ENCODE data around the gene RAD51B. TPM values are rescaled to one million over a fixed set of nuclear protein-coding genes. Genes with fewer than 3 reads are reported as not detected.
A peak's percentile ranks its signal among the peaks of the same experiment; 100 is the strongest.

Gene RAD51B
- total and polyA plus RNA-seq, 2 of the 13 experiments (the other 11 are each of a cell fraction or from before 2014, with no cell fraction given) = 7.0 to 9.5 TPM

DNA sequence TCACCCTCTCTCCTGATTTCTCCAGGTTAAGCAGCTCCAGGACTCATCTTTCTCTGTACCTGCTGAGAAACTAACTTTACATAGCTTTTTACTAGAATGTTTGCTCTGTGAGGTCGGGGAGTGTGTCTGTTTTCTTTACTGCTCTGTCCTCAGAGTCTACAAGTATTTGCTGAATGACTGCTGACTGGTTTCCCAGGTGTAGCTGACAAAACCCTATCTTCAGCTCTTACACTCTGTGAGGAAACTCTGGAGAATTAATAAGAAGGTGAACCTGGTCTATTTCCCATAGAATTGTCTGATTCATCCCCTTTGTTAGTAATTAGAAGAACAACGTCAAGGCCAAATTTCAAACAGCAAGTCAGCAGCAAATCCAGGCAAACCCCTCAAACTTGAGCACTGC, 746.5 kb downstream of the RAD51B start (continued):
- TF ChIP-seq MTF1 (CRISPR knock-in tag; IDR thresholded peaks at IDR 0.05) = no peak

DNA sequence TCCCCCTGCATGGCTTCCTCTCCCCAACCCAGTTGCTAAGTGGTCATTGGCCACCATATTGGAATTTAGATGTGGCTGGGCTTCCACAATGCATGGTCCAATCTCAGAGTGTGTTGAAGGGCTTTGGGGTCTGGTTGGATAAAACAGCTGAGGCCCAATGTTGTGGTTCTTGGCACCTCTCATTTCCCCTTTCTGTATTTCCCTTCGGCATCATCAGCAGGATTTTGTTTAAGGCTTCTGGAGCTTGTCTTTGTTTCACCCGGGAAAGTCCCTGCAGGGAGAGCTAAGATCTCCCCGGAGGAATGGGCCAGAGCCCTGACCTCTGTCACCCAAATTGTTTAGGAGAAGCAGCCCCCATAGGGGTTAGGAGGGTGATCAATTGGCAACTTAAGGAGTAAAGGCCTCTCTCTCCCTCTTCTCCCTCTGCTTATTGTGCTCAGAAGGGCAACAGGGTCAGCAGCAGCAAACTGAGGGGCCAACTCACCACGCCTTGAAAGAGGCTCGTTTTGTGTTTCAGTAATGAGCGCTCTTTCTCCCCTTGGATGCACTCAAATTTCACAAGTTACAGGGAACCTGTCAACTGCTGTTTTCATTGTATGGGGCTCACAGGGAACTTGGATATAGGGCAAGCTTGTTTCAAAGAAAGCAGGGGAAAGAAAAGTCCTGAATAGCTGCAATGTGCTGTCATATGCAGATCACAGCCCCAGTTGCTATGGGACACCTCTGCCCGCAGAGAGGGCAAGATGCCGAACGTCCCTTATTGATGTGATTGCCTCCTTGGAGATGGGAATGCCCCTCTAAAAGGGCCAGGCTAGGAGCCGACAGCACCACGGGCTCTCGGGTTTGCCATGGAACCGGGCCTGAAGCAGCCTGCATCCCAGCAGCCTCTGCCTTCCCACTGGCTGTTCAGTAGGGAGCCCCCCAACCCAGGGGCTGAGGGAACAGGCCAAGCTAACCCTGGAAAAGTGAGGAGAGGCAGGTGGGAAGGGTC, 749.6 kb downstream of the RAD51B start:
- BruUV-seq (replicated peaks) = no TSS peak
- DNase-seq (ENCODE audit: low spot score) = no peak
- Histone ChIP-seq H3K36me3 (replicated peaks in 1 of 2; ENCODE audit: control insufficient read depth in 1 of 2, insufficient read depth in 2 of 2, low read length in 2 of 2) (no peaks in the 10 kb centered on the region), H3K79me2 (ENCODE audit: insufficient read depth, low read length) (no peaks in the 10 kb centered on the region), H3K9ac (ENCODE audit: insufficient read depth, low read depth, low read length) (0 out of 2 replicates have a peak overlapping the region, but pooled peaks have one; percentile 12), H2AFZ (ENCODE audit: low read length) (peak overlapping the region; percentile 6), H3K4me1 (ENCODE audit: insufficient read depth, low read length) (peaks cover 86% of the 10 kb centered on the region), H4K20me1 (ENCODE audit: insufficient read depth, low read length) (no peaks in the 10 kb centered on the region), H3K27me3 (ENCODE audit: control insufficient read depth in 1 of 2, insufficient read depth in 2 of 2, low read length in 2 of 2) (no peaks in the 10 kb centered on the region), H3K9me3 (ENCODE audit: low read length) (0 out of 2 replicates have a peak, but pooled peaks cover 5% of the 10 kb centered on the region), H3K4me2 (ENCODE audit: low read depth, low read length) (peak overlapping the region; percentile 61), H3K27ac (ENCODE audit: extremely low read length, insufficient read depth, low read length) (peak overlapping the region; percentile 20), H3K4me3 (replicated peaks in 1 of 3; ENCODE audit: insufficient read depth in 1 of 3, low read depth in 2 of 3, low read length in 3 of 3) (no peak overlapping the region; a peak in 1 of 6 replicates)
- POLR2A ChIA-PET = interaction anchor here (1.5 kb wide), 1 partner anchor 30 kb away, joined by 3 read pairs; no protein-coding TSS in a partner anchor
- ATAC-seq = no peak; the same call in 2 of the 3 replicates
- 79% methylated on average over 9 of the region's 13 CpGs for whole genome bisulfite sequencing (ENCODE audit: low lambda C conversion rate)
- CTCF ChIA-PET (ENCODE audit: low intra/inter-chr PET ratio, low total read pairs) = no interaction called here
- intact Hi-C loops (cut with micrococcal nuclease; ENCODE audit: unreplicated experiment) (loop anchor here (5.0 to 10.0 kb wide), 2 partner anchors 104 to 462 kb away; no protein-coding TSS in a partner anchor), in situ Hi-C loops (cut with HindIII; ENCODE audit: extremely low pct_ligation_motif_present, low pct_unique_long_range_greater_than_20kb) (no loop called here)
- FAIRE-seq = no peak
- TF ChIP-seq NFE2L1 (CRISPR knock-in tag; IDR thresholded peaks at IDR 0.05; ENCODE audit: borderline replicate concordance) = no peak
- no peak for TF ChIP-seq HDAC2 (CRISPR knock-in tag; IDR thresholded peaks at IDR 0.05)
- TF ChIP-seq FIP1L1 (IDR thresholded peaks at IDR 0.05; ENCODE audit: borderline replicate concordance, insufficient read depth, low read depth, low read length) = no peak
- TF ChIP-seq ISL2 (CRISPR knock-in tag; IDR thresholded peaks at IDR 0.05) = no peak
- no peak for TF ChIP-seq KMT2B (CRISPR knock-in tag; IDR thresholded peaks at IDR 0.05)
- TF ChIP-seq, protein P1, sequence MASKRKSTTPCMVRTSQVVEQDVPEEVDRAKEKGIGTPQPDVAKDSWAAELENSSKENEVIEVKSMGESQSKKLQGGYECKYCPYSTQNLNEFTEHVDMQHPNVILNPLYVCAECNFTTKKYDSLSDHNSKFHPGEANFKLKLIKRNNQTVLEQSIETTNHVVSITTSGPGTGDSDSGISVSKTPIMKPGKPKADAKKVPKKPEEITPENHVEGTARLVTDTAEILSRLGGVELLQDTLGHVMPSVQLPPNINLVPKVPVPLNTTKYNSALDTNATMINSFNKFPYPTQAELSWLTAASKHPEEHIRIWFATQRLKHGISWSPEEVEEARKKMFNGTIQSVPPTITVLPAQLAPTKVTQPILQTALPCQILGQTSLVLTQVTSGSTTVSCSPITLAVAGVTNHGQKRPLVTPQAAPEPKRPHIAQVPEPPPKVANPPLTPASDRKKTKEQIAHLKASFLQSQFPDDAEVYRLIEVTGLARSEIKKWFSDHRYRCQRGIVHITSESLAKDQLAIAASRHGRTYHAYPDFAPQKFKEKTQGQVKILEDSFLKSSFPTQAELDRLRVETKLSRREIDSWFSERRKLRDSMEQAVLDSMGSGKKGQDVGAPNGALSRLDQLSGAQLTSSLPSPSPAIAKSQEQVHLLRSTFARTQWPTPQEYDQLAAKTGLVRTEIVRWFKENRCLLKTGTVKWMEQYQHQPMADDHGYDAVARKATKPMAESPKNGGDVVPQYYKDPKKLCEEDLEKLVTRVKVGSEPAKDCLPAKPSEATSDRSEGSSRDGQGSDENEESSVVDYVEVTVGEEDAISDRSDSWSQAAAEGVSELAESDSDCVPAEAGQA (IDR thresholded peaks at IDR 0.05; ENCODE audit: low read depth) = no peak
- TF ChIP-seq, protein P1 (CRISPR knock-in tag; IDR thresholded peaks at IDR 0.05; ENCODE audit: borderline replicate concordance) = no peak
- no peak for TF ChIP-seq NR2F6 (IDR thresholded peaks at IDR 0.05)
- no peak for TF ChIP-seq NR2F6 (CRISPR knock-in tag; IDR thresholded peaks at IDR 0.05)
- TF ChIP-seq, protein P2, sequence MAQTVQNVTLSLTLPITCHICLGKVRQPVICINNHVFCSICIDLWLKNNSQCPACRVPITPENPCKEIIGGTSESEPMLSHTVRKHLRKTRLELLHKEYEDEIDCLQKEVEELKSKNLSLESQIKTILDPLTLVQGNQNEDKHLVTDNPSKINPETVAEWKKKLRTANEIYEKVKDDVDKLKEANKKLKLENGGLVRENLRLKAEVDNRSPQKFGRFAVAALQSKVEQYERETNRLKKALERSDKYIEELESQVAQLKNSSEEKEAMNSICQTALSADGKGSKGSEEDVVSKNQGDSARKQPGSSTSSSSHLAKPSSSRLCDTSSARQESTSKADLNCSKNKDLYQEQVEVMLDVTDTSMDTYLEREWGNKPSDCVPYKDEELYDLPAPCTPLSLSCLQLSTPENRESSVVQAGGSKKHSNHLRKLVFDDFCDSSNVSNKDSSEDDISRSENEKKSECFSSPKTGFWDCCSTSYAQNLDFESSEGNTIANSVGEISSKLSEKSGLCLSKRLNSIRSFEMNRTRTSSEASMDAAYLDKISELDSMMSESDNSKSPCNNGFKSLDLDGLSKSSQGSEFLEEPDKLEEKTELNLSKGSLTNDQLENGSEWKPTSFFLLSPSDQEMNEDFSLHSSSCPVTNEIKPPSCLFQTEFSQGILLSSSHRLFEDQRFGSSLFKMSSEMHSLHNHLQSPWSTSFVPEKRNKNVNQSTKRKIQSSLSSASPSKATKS (CRISPR knock-in tag; IDR thresholded peaks at IDR 0.05) = no peak
- no peak for TF ChIP-seq ZNF75D (CRISPR knock-in tag; IDR thresholded peaks at IDR 0.05; ENCODE audit: borderline replicate concordance)
- no peak for TF ChIP-seq ZNF121 (CRISPR knock-in tag; IDR thresholded peaks at IDR 0.05)
- TF ChIP-seq SRSF4 (IDR thresholded peaks at IDR 0.05; ENCODE audit: low read depth, low read length, poor library complexity, severe bottlenecking) = no peak

All from HepG2 (cell line).